ENCODE measurements around the gene PLD1.

The PLD1 gene

DNA sequence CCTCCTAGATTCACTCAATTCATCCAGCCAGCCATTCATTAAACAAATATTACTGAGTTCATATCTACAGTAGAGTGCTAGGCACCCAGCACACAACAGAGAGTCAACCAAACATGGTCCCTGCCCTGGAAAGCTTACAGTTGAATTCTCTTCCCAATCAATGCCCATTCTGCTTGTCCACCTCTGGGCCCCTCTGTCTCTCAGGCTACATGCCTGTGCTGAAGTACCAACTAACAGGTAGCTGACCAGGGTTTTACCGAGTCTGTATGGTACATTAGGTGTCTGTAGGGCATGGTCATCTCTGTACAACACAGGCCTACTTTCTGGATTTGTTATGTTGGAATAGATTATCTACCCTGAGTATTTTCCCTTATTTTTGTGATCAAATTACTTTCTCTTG, 23.3 kb downstream of the PLD1 start:
- no peak for DNase-seq
- in situ Hi-C loops (cut with HindIII; ENCODE audit: low pct_ligation_motif_present, low pct_unique_long_range_greater_than_20kb, low sequenced_read_pairs) = no loop called here

DNA sequence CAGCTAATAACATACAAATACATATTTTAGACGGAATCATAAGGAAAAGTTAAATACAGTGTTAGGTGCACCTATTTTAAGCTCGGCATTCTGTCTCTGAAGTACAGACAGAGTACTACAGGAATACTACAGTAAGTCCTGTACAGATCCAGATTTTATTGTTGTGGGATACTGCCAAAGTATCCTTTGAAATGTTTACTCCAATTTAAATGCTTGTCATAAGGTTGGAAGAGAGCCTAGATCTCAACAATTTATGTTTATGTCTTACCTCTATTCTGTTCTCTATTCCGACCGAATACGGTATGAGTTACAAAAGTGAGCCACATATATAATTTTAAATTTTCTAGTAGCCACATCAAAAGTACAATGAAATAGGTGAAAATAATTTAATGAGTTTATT, 25.3 kb downstream of the PLD1 start:
- in situ Hi-C loops (cut with HindIII; ENCODE audit: low pct_ligation_motif_present, low pct_unique_long_range_greater_than_20kb, low sequenced_read_pairs) = no loop called here
- DNase-seq = no peak

DNA sequence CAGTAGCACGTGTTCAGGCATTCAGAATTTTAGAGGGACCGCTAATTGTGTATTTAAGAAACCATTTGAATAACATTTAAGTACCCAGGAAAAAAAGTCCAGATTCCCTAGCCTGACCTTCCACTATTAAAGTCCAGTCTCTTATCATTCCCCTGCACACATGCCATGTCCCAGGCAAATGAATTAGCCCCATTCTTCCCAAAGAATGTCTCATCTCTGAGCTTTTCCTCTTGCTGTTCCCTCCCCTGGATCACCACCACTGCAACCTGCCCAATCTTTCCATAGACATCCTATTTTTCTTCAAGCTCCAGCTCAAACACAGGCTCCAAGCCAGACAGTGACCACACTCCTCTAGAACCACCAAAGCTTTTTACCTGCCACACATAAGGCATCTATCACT, 25.9 kb downstream of the PLD1 start:
- in situ Hi-C loops (cut with HindIII; ENCODE audit: low pct_ligation_motif_present, low pct_unique_long_range_greater_than_20kb, low sequenced_read_pairs) = no loop called here
- DNase-seq = no peak

DNA sequence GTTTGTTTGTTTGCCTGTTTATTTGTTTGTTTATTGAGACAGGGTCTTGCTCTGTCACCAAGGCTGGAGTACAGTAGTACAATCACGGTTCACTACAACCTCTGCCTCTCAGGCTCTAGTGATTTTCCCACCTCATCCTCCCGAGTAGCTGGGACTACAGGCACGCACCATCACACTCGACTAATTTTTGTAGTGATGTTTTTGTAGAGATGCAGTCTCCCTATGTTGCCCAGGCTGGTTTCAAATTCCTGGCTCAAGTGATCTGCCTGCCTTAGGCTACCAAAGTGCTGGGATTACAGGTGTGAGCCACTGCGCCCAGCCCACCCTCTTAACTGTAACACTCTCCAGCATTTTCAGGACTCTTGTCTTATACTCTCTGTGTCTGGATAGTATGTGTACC, 26.7 kb downstream of the PLD1 start:
- in situ Hi-C loops (cut with HindIII; ENCODE audit: low pct_ligation_motif_present, low pct_unique_long_range_greater_than_20kb, low sequenced_read_pairs) = no loop called here

DNA sequence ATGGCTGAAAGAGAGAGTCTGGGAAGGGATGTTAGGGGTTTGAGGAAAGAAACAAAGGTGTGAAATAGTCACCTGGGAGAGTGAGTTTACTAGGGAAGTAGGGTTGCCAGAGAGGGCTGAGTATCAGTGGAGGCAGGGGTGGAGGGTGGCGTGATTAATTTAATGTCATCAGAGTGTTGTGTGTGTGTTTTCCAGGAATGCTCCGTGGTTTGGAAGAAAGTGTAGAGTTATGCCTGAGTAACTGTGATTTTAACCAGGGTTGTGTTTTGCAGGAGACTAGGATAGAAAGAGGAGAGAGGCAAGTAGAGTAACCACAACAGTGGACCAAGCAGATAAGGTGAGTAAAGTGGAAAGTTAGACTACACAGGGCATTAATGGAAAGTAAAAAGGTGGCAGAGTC, 27.2 kb downstream of the PLD1 start:
- in situ Hi-C loops (cut with HindIII; ENCODE audit: low pct_ligation_motif_present, low pct_unique_long_range_greater_than_20kb, low sequenced_read_pairs) = no loop called here
- DNase-seq = no peak

More for the DNA sequence above, 26.7 kb downstream of the PLD1 start:
- no peak for DNase-seq

DNA sequence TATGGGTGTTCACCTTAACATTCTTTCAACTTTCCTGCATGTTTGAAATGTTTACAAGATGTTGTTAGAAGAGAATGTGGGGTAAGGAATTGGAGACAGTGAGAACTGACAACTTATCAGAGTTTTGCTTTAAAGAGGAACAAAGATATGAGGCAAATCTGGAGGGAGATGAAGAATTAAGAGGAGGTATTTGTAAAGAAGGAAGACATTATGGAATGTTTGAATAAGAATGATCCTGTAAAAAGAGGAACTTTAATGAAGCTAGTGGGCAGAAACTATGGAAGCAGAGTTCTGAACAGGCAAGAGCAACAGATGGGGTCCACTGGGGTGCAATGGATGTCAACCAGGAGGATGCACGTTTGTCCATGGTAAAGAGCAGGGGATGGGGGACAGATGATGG, 27.7 kb downstream of the PLD1 start:
- in situ Hi-C loops (cut with HindIII; ENCODE audit: low pct_ligation_motif_present, low pct_unique_long_range_greater_than_20kb, low sequenced_read_pairs) = no loop called here
- no peak for DNase-seq

DNA sequence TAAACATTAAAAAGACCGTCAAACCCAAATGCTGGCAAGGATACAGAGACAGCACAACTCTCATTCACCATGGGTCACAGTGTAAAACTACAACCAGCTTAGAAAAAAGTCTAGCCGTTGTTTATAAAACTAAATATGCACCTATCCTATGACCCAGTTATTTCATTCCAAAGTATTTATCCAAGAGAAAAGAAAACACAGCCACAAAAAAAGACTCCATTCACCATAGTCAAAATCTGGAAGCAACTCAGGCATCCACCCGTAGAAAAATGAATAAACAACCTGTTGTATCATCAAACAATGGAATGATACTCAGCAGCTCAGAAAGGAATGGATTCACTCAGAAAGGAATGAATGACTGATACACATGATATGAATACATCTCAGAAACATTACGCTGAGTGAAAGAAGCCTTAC, 28.6 kb downstream of the PLD1 start:
- no peak for DNase-seq
- in situ Hi-C loops (cut with HindIII; ENCODE audit: low pct_ligation_motif_present, low pct_unique_long_range_greater_than_20kb, low sequenced_read_pairs) = no loop called here

DNA sequence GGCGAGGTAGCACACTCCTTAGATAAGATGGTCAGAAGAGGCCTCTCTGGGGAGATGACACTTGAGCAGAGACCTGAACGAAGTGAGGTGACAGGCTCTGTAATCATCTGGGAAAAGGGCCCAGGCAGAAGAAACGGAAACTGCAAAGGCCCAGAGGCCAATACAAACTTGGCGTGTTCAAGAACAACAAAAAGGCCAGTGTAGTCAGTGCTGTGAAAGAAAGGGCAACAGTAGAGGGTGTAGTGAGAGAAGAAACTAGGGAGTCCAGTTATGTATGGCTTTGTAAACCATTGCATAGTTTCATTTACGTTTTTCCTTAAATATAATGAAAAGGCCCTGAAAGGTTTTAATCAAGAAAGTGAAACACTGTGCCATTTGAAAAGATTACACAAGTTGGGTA, 31.8 kb downstream of the PLD1 start:
- no peak for DNase-seq
- in situ Hi-C loops (cut with HindIII; ENCODE audit: low pct_ligation_motif_present, low pct_unique_long_range_greater_than_20kb, low sequenced_read_pairs) = no loop called here

DNA sequence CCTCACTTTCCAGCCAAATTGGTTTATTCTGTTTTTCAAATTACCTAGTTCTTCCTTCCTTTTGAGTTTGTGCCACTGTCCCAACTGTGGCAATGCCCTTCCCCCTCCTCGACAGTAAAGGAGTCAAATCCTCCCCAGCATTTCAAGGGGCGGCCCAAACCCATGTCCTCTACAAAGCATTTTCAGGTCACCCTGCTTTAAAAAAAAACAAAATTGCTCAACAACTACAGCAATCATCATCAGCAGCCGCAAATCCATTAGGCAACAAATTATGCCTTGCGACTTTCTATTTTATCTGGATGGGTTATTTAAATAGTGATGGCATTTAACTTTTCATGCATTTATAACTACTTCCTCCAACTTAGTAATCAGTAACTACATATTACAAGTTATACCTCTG, 32.7 kb downstream of the PLD1 start:
- in situ Hi-C loops (cut with HindIII; ENCODE audit: low pct_ligation_motif_present, low pct_unique_long_range_greater_than_20kb, low sequenced_read_pairs) = no loop called here
- no peak for DNase-seq

DNA sequence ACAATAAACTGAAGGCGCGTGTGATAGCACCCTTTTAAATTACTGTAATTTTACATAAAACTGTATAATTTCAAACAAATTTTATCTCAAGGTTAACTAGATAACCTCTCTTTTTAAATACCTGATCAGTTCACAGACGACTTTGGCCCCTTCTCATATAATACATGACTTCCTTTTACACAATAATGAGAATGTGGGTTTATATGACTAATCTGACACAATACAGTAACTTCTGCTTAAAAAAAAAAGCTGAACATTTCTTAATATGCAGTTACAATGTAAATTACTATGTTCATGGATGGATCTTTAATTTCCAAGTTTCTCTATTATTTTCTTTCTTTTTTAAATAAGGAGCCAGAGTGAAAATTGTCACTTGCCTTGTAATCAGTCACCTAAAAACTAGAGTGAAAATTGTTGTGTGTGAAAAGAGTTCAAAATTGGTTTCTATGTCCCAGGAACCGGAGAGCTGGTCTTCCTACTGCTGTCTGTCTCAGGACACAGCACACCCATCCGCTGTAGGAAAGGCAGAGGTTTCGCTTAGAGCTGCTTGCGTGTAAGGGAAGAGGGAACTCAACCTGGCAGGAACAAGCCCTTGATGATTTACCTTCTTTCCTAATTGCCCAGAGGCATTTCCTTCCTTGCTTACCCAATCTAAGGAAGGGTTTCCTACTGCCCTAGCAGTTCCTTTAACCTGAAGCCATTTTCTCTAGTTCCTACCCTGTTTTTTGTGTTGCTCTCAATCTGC, 33.3 kb downstream of the PLD1 start:
- DNase-seq = no peak
- in situ Hi-C loops (cut with HindIII; ENCODE audit: low pct_ligation_motif_present, low pct_unique_long_range_greater_than_20kb, low sequenced_read_pairs) = no loop called here

DNA sequence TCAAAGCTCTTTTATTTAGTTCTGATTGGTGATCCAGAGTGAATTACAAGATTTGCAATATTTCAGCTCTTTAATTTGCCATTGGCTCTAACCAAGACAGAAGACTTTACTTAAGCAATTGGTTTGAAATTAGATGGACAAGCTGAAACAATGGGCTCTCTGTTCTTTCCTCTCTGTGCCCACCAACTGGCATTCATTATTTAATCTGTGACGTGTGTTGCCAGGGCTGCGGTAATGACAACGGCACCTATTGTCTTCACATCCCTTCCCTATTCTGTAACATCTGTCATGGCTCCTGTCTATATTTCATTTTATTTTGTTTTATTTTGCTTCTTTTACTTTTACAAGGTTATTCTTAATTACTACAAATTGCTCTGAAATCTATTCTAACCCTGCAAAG, 33.9 kb downstream of the PLD1 start:
- DNase-seq = no peak
- in situ Hi-C loops (cut with HindIII; ENCODE audit: low pct_ligation_motif_present, low pct_unique_long_range_greater_than_20kb, low sequenced_read_pairs) = no loop called here

DNA sequence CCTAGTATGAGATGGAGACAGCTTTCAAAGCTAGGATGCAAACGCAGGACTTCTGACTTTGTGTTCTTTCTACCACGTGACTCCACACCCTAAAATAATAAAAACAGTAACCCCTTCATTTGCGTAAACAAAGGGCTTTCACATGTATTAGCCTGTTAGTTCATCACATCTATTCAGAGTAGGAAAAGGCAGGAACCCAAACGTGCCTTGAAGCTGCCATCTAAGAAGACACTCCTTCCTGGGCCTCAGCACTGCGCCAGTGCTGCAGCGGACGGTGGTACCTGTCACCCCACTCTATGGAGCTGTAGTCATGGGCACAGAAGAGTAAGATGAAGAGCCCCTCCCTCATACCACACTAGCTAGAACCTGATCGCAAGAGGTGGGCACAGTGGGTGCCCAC, 34.3 kb downstream of the PLD1 start:
- no peak for DNase-seq
- in situ Hi-C loops (cut with HindIII; ENCODE audit: low pct_ligation_motif_present, low pct_unique_long_range_greater_than_20kb, low sequenced_read_pairs) = no loop called here

DNA sequence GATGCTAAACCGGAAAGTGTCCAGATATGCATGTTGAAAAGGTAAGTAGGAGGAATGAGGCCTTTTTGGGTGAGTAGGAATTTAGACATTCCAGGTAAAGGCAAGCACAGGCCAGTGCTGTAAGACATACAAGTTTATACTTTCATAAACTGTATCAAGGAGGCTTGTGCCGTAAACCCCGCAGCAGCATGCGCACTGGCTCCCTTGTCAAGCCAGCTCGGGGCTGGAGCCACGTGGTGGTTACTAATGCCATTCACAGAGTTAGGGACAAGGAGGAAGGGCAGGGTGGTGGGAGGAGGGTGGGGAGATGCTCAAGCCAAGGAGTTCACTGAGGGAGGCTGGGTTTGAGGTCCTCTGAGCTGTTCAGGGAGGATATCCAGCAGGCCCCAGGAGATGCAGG, 35.8 kb downstream of the PLD1 start:
- DNase-seq = no peak
- in situ Hi-C loops (cut with HindIII; ENCODE audit: low pct_ligation_motif_present, low pct_unique_long_range_greater_than_20kb, low sequenced_read_pairs) = no loop called here

DNA sequence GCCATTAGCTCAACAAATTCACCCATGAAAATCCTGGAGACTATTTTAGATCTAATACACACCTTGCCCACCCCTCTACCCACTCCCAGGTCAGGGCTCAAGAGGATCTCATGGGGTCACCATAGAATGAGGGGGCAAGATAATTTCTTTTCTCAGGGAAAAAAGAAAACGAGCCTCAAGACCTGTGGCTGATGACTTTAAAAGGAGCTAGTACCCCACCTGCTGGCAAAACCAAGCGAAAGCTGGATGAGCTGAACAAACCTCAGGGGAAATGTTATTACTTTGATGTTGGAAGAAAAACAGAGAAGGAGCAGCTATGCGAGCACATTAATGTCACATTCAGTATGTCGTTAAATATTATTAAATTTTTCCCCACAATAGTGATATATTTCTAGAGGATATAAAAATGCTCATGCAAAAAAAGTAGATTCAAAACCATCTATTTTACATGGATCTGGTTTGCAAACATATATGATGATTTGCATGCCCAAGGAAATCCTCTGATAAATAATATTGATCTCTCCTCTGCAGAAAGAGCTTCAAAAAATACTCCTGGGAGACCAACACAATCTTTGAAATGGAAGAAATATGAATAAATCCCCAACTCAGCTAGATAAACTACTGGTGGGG, 37.7 kb downstream of the PLD1 start:
- peak; percentile 70 for DNase-seq
- in situ Hi-C loops (cut with HindIII; ENCODE audit: low pct_ligation_motif_present, low pct_unique_long_range_greater_than_20kb, low sequenced_read_pairs) = no loop called here

DNA sequence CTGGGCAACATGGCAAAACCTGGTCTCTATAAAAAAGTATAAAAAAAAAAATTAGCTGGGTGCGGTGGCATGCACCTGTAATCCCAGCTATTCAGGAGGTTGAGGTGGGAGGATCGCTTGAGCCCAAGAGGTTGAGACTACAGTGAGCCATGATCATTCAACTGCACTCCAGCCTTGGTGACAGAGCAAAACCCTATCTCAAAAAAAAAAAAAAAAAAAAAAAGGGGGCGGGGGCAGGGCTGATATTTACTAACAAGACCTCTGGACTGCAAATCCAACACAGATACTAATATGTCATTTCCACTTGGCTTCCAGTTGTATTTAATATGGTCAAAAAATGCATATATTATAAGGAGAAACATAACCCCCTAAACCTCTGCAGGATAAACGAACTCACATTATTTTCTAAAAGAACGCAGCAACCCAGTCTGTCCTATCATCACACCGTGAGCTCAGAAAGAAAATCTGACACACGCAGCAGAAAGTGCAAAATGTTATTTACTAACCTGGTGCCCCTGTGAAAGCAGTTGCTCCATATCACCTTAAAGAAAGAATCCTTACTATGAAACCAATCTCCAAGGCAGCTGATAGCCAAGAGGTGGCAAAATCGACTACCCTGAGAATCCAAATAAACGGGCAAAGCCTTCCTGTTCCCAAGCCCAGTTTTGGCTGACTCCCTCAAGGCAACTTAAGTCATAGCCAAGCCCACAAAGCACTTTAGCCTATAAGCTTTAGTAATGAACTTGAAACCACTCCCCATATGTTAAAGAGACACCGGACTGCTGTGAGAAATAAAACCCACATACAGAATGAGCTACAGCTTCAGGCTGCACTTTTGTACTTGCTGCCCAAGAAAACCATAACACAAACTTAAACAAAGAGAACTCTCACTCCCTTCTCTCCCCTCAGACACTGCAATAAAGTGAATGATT, 39.3 kb downstream of the PLD1 start:
- peak; percentile 83 for DNase-seq
- in situ Hi-C loops (cut with HindIII; ENCODE audit: low pct_ligation_motif_present, low pct_unique_long_range_greater_than_20kb, low sequenced_read_pairs) = no loop called here

DNA sequence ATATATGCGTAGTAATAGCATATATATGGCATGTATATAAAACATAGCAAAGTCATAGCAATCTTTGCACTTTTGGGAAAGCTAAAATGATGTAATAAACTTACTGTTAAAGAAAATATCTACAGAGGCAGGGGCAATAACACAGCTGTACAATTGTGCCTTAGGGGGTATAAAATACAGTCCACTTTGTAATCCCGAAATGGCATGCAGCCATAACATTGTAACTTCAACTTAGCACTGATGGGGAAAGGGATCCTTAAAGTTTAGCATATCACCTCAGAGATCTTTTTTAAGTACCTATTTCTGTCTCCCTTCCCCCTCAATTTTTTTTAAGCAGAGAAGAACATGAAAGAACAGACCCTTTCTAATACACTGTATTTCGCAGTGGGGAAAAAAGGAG, 40.8 kb downstream of the PLD1 start:
- no peak for DNase-seq
- in situ Hi-C loops (cut with HindIII; ENCODE audit: low pct_ligation_motif_present, low pct_unique_long_range_greater_than_20kb, low sequenced_read_pairs) = no loop called here

DNA sequence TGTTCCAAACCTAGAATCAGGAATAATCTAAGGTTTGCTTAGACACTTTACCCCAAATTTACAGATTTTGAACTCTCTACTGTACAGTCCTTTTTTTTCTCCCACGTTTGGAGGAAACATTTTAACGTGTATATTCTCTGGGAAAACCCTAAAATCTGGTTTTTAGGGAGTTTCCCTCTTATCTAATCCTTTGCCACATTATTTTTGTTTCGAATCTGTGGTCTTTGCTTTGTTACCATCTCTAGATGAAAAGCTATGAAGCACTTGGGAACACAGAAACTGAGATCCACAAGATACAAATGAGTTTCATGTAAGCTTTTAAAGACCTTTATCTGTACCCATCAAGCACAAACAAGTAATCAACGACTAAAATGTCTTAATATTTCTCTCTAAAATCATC, 41.3 kb downstream of the PLD1 start:
- in situ Hi-C loops (cut with HindIII; ENCODE audit: low pct_ligation_motif_present, low pct_unique_long_range_greater_than_20kb, low sequenced_read_pairs) = no loop called here
- no peak for DNase-seq

DNA sequence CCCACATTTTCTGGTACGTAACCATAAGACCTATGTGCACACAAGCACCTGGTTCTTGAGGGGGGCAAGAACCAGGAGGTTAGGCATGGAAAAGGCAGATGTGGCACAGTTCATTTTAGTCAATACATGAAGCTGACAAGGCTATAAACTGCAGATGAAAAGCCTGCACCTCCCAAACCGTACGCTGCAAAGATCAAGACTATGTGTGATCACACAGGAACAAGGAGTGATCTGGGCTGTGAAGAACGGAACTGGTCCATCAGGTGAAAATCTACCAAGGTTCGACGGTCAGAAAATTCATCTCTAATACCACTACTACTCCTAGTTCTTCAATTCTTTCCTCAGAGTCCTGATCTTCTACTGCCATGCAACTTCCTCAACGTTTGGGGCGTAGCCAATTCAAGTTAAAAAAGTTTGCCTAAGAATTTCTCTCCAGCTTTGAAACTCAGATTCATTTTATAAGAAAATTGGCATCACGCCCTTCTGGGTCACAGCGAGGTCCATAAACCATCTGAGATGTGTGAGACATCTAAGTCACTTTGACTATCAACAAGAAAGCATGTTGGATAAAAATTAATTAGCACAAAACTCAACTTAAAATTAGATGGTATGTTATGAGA, 41.9 kb downstream of the PLD1 start:
- in situ Hi-C loops (cut with HindIII; ENCODE audit: low pct_ligation_motif_present, low pct_unique_long_range_greater_than_20kb, low sequenced_read_pairs) = no loop called here
- DNase-seq = no peak

DNA sequence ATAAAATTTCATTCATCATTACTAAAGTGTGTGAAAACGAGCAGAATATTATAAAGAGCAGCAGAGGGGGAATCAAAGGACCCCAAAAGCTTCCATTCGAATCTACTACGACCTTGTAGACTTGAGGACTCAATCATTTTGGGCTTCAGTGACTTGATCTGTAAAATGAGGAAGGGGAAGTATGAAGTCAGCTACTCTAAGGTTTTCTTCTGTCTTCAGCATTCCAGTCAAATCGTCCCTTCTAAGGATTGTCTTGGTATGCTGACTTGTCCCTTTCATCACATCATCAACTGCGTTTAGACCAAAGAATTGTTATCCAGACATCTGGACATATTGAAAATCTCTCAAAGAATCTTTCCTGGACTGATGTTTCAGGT, 44.8 kb downstream of the PLD1 start:
- in situ Hi-C loops (cut with HindIII; ENCODE audit: low pct_ligation_motif_present, low pct_unique_long_range_greater_than_20kb, low sequenced_read_pairs) = no loop called here
- DNase-seq = no peak
